SKM-1 (cell line): ENCODE data around the gene TEAD1.
A peak's percentile ranks its signal among the peaks of the same experiment; 100 is the strongest.

ENCODE experiments used
- DNase-seq: peaks from one replicate; lab custom pipeline; 2025; ENCODE audit not compliant: unreplicated experiment; lab: John Stamatoyannopoulos, UW

Gene TEAD1

DNA sequence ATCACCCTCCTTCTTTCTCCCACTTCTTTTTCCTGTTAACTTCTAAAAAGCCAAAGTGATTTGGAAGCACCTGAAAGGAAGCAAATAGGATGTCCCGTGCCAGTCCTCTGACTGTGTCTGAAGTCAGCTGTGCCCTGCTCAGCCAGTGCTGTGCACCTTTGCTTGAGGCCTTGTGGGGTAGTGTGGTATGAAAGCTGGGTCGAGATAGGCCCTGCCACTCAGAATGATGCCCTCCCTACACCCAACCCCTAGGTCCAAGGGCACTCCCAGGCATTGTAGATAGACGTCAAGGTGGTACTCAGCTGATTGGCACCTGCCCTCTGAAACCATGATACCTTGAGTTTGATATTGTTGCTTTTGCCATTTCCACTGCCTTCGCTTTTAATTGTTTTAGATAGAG lies 251.3 kb downstream of the TEAD1 start:
- DNase-seq, result no peak

DNA sequence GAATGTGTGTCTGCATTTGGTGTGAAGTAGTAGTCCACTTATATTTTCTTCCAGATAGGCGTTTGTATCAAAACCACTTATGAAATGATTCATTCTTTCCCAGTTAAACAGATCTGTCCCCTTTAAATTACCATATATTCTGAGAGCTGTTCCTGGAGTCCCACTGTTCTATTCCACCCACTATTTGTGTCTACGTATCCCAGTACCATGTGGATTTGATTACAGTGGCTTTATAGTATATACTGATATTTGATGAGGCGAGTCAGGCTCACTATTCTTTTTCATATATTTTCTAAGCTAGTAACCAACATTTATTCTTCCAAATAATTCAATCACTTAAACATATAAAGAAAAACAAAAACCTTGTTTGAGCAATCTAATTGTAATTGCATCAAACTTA lies 253.0 kb downstream of the TEAD1 start:
- DNase-seq, result no peak

DNA sequence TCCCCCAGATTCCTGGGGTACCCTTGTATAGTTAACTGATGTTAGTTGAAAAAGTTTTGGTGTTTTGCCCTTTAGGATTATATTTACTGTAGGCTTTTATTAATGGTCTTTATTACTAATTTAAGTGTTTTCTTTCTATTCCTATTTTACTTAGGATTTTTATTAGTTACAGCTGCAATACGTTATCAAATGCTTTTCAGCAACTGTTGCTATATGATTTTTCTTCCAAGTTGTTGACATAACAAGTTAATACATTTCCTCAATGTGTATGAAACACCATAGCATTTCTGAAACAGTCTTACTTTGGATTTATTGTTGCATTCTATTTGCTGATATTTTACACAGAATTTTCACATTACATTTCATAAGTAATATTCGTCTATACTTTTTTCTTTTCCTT lies 253.7 kb downstream of the TEAD1 start:
- DNase-seq, result no peak

DNA sequence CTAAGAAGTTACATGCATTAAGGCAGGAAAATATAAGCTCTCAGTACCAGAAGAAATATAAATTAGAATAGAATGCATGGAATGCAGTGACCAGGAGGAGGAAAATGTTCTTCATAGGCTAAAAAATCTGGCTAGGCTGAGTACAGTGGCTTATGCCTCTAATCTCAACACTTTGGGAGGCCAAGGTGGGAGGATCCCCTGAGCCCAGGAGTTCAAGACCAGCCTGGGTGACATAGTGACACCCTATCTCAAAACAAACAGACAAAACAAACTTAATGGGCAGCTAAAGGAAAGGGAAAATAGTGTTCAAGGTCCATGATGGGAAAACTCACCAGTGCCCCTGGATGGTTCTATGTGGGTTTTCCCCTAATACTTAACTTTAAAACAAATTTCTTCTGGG lies 256.6 kb downstream of the TEAD1 start:
- no peak for DNase-seq

DNA sequence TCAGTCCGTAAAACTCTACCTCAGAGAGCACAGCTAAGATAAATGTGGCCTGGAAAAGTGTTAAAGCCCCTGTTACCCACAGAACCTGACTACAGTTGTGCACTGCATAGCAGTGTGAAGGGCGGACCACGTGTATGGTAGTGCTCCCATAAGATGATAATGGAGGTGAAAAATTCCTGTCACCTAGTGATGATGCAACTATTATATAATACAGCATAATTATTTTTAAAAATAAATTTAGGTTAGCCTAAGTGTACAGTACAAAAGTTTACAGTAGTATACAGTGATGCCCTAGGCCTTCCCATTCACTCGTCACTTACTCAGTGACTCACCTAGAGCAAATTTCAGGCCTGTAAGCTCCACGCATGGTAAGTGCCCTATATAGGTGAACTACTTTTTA lies 258.3 kb downstream of the TEAD1 start:
- no peak for DNase-seq

DNA sequence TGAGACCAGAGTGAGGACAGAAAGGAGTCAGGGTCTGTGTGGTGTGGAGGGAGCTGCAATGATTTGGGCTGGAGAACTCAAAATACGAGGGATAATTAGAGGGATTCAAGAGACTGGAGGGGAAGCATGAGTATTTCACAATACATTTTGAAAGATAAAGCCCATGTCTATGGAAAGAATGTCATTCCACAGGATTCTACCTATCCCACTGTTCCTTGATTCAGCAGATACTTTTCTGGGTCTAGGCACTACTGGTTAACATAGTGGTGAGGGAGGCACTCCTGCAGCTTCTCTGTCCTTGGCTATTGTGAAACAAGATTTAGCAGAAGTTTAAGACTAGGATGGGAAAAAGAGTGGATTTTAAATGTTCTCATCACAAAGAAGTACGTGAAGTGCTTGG lies 262.0 kb downstream of the TEAD1 start:
- no peak for DNase-seq

DNA sequence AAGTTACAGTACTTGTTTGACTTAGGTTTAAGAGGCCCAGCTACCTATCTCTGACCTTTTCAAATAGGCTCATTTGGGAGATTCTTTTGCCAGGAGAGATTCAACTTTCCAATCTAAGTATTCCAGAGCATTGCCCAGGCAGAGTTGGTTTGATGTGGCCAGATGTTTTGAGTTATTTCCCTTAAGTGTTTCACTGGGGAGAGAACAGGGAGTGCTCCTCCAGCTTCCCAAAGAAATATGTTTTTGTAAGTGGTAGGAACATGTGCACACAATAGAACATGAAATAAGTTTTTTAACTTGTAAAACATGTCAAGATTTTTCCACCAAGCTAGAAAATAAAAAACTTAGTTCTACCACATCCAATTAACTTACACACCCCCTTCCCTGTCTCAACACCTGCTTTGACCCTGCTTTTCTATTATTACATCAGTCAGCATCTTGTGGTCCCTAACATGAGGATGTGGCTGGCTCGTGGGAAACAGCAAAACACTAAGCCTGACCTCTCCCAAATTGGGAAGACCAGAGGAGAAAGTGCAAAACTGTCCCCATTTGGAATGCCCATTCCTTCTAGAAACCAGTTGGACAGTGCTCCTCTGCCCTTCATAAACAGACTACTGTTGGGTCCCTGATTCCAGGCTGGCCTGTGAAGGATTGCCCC lies 264.5 kb downstream of the TEAD1 start:
- no peak for DNase-seq

DNA sequence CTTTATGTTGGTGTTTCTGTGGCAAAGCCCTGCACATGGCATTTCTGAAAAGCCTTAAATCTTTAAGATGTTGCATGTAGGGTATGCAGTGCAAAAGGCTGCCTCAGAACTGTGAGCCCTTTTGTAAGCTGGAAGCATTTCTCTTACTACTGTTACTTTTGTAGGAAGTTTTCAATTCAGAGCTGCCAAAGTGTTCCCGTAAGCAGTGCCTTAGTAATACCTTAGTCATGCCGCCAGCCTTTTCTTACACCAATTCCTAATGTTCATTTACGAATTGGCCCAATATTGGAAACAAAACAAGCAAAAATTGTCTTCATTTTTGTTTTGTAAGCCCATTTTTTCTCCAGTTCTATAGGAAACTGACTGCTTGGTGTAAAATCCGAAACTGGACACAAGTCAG lies 267.4 kb downstream of the TEAD1 start:
- DNase-seq, result no peak

DNA sequence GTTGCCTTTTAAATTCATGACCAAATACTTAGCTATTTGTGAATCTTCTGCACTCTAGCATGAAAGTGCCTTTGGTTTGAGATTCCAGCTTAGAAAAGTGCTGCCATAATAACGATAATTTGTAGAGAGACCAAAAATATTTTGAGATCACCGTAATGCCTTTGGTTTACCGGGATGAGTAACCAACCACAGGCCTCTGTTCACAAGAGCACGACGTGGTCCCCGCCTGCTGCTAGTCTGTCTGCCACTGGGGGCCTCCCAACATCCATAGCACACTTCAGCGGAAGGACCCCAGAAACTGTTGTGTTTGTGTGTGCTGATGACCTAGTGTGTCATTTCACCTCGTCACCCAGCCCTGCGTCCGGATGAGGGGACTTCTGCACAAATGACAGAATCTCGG lies 267.9 kb downstream of the TEAD1 start:
- DNase-seq, result no peak

DNA sequence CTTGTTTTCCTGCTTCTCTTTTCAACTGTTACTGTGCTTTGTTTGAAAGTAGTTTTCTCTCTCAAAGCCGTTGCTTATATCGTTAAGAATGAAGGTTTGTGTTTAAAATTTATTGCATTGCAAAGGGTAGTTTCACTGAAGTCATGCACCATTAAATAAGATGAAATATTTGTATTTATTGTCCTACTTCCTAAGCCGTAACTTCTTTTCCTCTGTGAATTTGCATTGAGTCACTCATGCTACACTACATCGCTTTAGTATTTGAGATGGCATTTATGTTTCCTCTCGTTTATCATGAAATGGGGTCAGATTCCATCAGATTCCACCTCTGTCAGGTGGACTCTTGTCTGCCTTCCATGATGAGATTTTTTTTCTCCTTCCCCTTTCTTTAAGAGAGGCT lies 269.1 kb downstream of the TEAD1 start:
- DNase-seq, result no peak

DNA sequence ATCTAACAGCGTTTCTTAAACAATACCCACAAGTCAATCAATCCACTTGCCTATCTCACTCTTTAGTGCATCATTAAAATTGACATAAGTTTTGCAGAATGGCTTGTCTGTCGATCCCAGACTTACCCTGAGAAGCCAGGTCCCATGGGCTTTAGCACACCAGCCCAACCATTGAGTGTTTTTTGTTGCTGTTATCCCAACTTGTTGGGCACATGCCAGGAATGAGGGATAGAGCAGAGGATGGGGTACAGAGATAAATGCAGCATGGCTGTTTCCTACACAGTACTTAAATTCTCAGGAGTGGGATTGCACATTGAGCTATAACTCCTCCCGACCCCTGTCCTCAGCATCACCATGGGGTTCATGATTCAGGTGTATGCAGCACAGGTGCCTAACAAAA lies 270.7 kb downstream of the TEAD1 start:
- DNase-seq, result no peak

DNA sequence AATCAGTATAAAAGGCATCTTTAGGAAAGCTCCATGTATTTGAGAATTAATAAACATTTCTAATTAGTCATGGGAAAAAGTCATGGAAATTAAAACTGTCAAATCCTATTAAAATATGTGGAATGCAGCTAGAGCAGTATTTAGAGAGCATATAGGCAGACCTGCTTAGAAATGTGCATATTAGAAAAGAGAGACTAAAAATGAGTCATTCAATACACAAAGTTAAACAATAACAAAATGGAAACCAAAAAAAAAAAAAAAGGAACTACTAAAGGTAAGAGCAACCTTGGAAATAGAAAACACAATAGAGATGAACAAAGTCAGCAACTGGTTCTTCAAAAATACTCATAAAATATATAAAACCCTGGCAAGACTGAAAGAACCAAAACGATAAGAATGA lies 275.2 kb downstream of the TEAD1 start:
- DNase-seq, result no peak

DNA sequence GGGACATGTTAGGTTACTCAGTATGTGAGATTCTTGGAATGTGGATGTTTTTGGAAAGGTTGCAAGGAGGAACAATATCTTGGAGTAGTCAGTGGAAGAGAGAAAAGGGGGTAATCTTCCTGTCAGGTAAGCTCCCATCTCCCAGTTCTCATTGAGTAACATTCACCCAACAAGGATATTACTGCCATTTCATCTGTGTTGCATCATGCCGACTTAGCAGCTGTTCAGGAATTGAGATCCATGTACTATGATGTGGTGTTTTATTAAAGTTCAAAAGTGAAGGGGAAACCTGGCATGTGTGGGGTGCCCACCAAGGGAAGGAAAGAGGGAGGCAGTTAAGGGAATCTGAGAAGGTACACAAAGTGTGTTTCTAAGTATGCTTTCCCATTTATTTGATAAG lies 276.4 kb downstream of the TEAD1 start:
- DNase-seq, result no peak

DNA sequence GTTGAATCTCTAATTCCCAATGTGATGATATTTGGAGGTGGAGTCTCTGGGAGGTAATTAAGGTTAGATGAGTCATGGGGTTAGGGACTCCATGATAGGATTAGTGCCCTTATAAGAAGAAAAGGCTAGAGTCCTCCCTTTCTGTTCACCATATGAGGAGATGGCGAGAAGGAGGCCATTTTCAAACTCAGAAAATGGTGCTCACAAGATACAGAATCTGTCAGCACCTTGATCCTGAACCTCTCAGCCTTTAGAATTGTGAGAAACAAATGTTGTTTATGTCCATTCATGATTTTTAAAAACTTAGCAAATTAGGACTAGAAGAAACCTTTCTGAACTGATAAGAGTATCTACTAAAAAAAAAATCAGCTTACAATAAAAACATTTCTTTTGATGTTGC lies 277.2 kb downstream of the TEAD1 start:
- no peak for DNase-seq

DNA sequence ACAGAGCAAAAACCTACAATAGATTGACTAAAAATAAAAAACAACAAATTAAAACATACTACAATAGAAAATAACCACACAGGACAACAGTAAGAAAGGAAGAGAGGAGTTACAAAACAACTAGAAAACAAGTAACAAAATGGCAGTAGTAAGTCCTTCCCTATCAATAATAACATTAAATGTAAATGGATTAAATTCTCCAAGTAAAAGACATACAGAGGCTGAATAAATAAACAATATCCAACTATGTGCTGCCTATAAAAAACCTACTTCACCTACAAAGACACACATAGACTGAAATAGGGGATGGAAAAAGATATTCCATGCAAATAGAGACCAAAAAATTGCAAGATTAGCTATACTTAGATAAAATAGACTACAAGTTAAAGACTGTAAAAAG lies 277.9 kb downstream of the TEAD1 start:
- DNase-seq, result no peak

DNA sequence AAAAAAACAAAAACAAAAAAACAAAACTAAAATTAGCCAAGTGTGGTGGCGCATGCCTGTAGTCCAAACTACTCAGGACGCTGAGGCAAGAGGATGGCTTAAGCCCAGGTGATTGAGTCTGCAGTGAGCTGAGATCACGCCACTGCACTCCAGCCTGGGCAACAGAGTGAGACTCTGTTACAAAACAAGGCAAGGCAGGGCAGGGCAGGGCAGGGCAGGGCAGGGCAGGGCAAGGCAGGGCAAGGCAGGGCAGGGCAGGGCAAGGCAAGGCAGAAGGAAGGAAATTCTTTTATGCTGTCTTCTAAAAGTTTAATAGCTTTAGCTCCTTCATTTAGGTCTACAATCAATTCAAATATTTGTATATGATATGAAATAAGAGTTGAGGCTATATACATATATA lies 284.8 kb downstream of the TEAD1 start:
- DNase-seq, result no peak

DNA sequence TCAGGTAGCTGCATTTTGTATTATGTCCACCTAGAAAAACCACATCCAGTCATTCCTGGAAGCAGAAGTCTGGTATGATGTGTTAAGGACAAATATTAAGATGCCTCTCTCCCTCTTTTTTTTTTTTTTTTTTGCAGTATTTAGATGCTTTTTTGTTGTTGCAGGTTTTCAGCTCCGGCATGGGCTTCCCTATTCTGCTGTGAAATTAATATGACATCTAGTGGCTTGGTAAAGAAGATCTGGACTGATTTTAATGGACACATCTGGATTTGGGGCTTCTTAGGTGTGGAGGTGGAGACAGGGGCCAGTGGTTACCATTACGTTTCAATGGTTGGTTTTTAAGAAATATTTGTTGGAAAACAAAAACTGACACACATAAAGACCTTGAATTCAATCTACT lies 287.4 kb downstream of the TEAD1 start:
- DNase-seq, result no peak

DNA sequence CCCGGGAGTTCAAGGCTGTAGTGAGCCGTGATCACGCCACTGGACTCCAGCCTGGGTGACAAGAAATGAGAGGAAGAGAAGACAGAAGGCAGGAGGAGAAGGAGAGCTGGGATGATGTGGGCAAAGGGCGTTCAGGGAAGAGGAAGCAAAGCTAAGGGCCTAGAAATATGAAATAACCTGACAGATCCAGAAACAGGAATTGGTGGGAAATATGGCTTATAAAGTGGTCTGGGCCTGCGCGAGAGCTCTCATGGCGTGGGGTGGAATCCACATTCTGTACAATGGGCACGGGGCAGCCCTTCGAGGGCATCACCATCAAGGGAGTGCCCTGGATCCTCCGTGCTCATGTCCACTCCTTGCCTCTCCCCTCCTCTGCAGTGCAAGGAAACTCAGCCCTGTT lies 288.1 kb downstream of the TEAD1 start:
- DNase-seq, result no peak

DNA sequence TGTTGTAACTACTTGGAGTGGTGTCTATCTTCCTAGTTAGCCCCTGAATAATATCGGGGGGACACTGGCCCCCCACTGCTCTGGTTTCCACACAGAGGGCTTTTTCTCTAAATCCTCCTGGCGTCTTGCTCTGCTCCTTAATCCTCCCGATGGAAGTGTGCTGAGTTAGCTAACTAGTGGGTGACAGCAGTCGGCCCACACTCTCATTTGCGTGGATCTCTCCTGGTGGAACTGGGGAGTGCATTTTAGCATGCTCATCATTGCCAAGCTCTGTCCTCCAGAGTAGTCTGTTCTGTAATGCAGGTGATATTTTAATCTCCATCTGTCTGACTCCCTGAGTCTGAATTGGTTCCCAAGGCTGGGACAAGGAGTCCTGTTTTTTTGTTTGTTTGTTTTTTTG lies 288.8 kb downstream of the TEAD1 start:
- no peak for DNase-seq

DNA sequence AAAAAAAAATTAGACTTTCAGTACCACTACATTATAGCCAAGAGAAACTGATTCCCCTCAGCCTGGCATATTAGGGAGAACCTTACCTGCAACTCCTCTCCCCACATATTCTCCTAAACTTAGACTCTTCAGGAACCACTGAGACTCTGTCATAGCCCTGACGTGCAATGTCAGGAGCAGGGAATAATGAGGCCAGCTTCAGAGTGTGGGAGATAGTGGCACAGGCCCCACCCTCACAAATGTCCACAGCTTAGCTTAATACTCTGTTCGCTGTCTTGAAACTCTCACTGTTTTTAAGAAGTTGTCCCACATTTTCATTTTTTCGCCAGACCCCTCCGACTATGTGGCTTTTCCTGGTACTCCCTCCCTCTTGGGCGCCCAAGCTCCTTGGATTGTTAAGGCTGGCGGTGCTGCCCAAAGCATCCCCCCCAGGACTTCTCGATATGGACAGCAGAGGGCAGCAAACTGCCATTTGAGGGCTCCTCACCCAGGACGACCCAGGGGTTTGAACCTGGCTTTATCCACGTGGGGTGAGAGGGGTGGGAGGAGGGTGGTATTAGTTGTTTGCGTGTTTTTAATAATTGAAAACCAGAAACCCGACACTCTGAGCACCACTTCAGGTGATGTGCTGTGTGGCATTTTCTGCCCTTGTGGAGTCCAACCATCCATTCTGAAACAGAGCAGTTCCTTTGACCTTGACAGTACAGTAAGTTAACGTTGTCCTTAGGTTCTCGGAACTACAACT lies 289.7 kb downstream of the TEAD1 start:
- peak; percentile 43 for DNase-seq

DNA sequence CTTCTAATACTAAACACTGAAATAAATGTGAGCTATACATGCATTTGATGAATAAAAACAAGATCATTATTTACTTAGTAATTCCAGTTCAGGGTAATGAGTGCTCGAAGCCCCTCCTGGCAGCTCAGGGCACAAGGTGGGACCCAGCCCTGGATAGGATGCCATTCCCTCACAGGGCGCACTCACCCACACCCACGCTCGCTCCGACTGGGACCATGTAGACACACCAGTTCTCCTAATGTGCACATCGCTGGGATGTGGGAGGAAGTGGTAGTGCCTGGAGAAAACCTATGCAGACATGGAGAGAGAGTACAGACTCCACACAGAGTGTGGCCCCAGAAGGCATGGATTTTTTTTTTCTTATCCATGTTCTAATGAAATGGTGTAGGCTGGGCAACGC lies 290.4 kb downstream of the TEAD1 start:
- DNase-seq, result no peak

DNA sequence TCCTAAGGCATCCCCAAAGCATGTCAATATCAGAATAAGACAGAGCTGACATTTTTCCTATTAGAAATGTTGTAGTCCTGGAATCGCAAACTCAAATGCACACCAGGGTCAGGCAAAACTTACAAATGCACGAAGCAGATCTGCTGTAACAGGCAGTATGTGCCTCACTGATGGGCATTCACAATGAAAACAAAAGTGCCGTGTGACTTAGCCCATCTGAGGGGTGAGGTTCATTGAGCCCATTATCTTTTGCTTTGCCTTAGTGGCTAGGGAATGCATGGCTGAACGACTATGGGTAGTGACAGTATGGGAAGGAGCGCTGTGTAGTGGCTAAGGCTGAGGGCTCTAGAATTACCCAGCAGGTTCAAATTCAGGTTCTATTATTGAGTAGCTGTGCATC lies 291.8 kb downstream of the TEAD1 start:
- DNase-seq, result no peak

DNA sequence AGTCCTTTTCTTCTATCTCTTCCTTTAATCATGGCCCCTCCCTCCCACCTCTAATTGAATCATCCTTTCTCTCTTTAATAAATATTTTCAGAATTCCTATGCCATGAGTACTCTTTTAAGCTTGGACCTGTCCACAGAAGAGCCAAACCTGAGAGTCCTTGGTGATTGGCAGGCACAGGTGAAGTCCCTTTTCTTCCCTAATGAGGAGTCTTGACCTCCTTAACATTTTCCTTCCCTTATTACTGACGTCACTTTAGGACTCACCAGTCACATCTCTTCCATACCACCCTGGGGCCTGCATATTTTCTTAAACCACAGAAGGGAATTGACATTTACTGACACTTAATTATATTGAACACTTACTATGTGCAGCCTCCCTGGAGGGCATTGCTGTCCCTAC lies 293.9 kb downstream of the TEAD1 start:
- DNase-seq, result no peak
